ENCODE results near the gene ERC1.
"Not testable (repeated sequence)": the region's sequence is repeated elsewhere in the genome, so short reads cannot be mapped to it uniquely, and the experiment has no call there.

Gene ERC1

GRCh38 chr12:1307796-1308195, 316.8 kb downstream of the ERC1 start:
- Histone ChIP-seq H3K9me3 (ENCODE audit: severe bottlenecking) (no peaks in the 10 kb centered on the region), H3K27ac (no peak overlapping the region), H3K27me3 (ENCODE audit: insufficient read depth, low read depth, severe bottlenecking) (no peaks in the 10 kb centered on the region), H3K36me3 (0 out of 2 replicates have a peak, but pooled peaks cover 2% of the 10 kb centered on the region), H3K4me3 (ENCODE audit: low read depth, low read length) (no peak overlapping the region)
- TF ChIP-seq CTCF (IDR thresholded peaks at IDR 0.05; ENCODE audit: low read depth, low read length) = no peak
- DNase-seq = no peak

GRCh38 chr12:1309613-1310012, 318.6 kb downstream of the ERC1 start:
- Histone ChIP-seq H3K27me3 (ENCODE audit: insufficient read depth, low read depth, severe bottlenecking) (no peaks in the 10 kb centered on the region), H3K4me3 (ENCODE audit: low read depth, low read length) (no peak overlapping the region), H3K9me3 (ENCODE audit: severe bottlenecking) (no peaks in the 10 kb centered on the region), H3K36me3 (0 out of 2 replicates have a peak, but pooled peaks cover 2% of the 10 kb centered on the region), H3K27ac (no peak overlapping the region)
- no peak for TF ChIP-seq CTCF (IDR thresholded peaks at IDR 0.05; ENCODE audit: low read depth, low read length)
- DNase-seq = no peak

- H3K36me3 ChIP-seq = 0 out of 2 replicates have a peak, but pooled peaks cover 2% of the 10 kb centered on the region
- H3K27me3 ChIP-seq (ENCODE audit: insufficient read depth, low read depth, severe bottlenecking) = no peaks in the 10 kb centered on the region
- TF ChIP-seq CTCF (IDR thresholded peaks at IDR 0.05; ENCODE audit: low read depth, low read length) = no peak
- H3K9me3 ChIP-seq (ENCODE audit: severe bottlenecking) = no peaks in the 10 kb centered on the region
- H3K4me3 ChIP-seq (ENCODE audit: low read depth, low read length) = no peak overlapping the region
- H3K27ac ChIP-seq = no peak overlapping the region
- no peak for DNase-seq
Measured at GRCh38 chr12:1310653-1311052, 319.6 kb downstream of the ERC1 start.

GRCh38 chr12:1311145-1311544, 320.1 kb downstream of the ERC1 start:
- H3K9me3 ChIP-seq (ENCODE audit: severe bottlenecking) = no peaks in the 10 kb centered on the region
- no peak overlapping the region for H3K4me3 ChIP-seq (ENCODE audit: low read depth, low read length)
- no peak overlapping the region for H3K27ac ChIP-seq
- TF ChIP-seq CTCF (IDR thresholded peaks at IDR 0.05; ENCODE audit: low read depth, low read length) = no peak
- H3K27me3 ChIP-seq (ENCODE audit: insufficient read depth, low read depth, severe bottlenecking) = no peaks in the 10 kb centered on the region
- H3K36me3 ChIP-seq = 0 out of 2 replicates have a peak, but pooled peaks cover 2% of the 10 kb centered on the region
- no peak for DNase-seq

GRCh38 chr12:1313906-1314305, 322.9 kb downstream of the ERC1 start:
- no peaks in the 10 kb centered on the region for H3K9me3 ChIP-seq (ENCODE audit: severe bottlenecking)
- TF ChIP-seq CTCF (IDR thresholded peaks at IDR 0.05; ENCODE audit: low read depth, low read length) = no peak
- DNase-seq = no peak
- H3K36me3 ChIP-seq = 0 out of 2 replicates have a peak, but pooled peaks cover 2% of the 10 kb centered on the region
- no peak overlapping the region for H3K4me3 ChIP-seq (ENCODE audit: low read depth, low read length)
- no peaks in the 10 kb centered on the region for H3K27me3 ChIP-seq (ENCODE audit: insufficient read depth, low read depth, severe bottlenecking)
- no peak overlapping the region for H3K27ac ChIP-seq

- Histone ChIP-seq H3K9me3 (ENCODE audit: severe bottlenecking) (no peaks in the 10 kb centered on the region), H3K36me3 (no peaks in the 10 kb centered on the region), H3K27me3 (ENCODE audit: insufficient read depth, low read depth, severe bottlenecking) (no peaks in the 10 kb centered on the region), H3K4me3 (ENCODE audit: low read depth, low read length) (no peak overlapping the region), H3K27ac (no peak overlapping the region)
- DNase-seq = no peak
- no peak for TF ChIP-seq CTCF (IDR thresholded peaks at IDR 0.05; ENCODE audit: low read depth, low read length)
Measured at GRCh38 chr12:1314523-1314922, 323.5 kb downstream of the ERC1 start.

- H3K27ac ChIP-seq; DNase-seq; H3K27me3 ChIP-seq (ENCODE audit: insufficient read depth, low read depth, severe bottlenecking); H3K4me3 ChIP-seq (ENCODE audit: low read depth, low read length); H3K36me3 ChIP-seq; H3K9me3 ChIP-seq (ENCODE audit: severe bottlenecking): not testable (repeated sequence)
Measured at GRCh38 chr12:1316991-1317390, 326.0 kb downstream of the ERC1 start.

Data from WERI-Rb-1 (cell line).